ENCODE results near the gene CBR1.

DNA sequence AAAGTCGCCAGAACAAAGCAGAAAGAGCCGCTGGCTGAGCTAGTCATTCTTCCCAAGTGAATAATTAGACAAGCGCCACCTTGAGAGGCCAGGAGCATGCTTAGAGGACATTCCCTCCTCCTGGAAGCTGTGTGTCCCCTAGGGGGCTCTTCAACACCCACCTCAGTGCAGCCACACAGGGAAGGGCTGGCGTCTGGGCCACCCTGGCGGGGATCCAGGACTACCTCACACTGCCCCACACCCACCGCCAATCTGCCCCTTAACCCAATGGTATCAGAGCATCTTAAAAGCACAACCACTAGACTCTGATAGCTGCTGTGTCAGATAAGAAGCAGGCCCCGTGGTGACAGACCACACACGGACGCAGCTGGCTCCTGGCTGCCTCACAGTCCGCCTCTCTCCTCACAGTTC is 34.4 kb upstream of the CBR1 start:
- no peak for TF ChIP-seq EZH2phosphoT487 (IDR thresholded peaks at IDR 0.05; ENCODE audit: insufficient read depth, low read depth)
- no peak for TF ChIP-seq EZH2 (IDR thresholded peaks at IDR 0.05; ENCODE audit: insufficient read depth, poor library complexity, severe bottlenecking)
